Right atrium auricular region (tissue), 2 donors: ENCODE data around the gene PBX2. TPM values are rescaled to one million over a fixed set of nuclear protein-coding genes. Genes with fewer than 3 reads are reported as not detected.

Experiments
- DNase-seq: peaks from one replicate; pipeline ENCODE4 v3.0.0-alpha.2; 2019; ENCODE audit warnings: low spot score
- H3K27ac ChIP-seq, 2 donors: fragments of 200-600 bp; sonication (generic); 1 replicate in 1 of 2; 2 replicates in 1 of 2; pipeline ENCODE4 v1.5.1; 2016 to 2019
- H3K27me3 ChIP-seq, 2 donors: fragments of 200-600 bp; sonication (generic); one replicate each; pipeline versions ENCODE4 v1.5.1 to v1.6.0; 2017 to 2019
- H3K36me3 ChIP-seq: fragments of 200-600 bp; sonication (generic); one replicate; pipeline ENCODE4 v1.5.1; 2016
- H3K4me1 ChIP-seq, 2 donors: fragments of 200-600 bp; sonication (generic); one replicate each; pipeline versions ENCODE4 v1.5.1 to v1.6.0; 2017 to 2019
- H3K4me3 ChIP-seq, 2 donors: fragments of 200-600 bp; sonication (generic); 1 replicate in 1 of 2; 2 replicates in 1 of 2; pipeline ENCODE4 v1.5.1; 2017 to 2019; ENCODE audit warnings: mild to moderate bottlenecking in 1 of 2, moderate library complexity in 1 of 2
- H3K9me3 ChIP-seq, 2 donors: fragments of 200-600 bp; sonication (generic); one replicate each; pipeline ENCODE4 v1.5.1; 2019
- CTCF ChIP-seq, 2 donors: fragments of 200-600 bp; sonication (generic); IDR thresholded peaks; one replicate each; pipeline ENCODE4 v1.5.1; 2019; ENCODE audit warnings: antibody characterized with exemption in 2 of 2
- total RNA-seq, 2 donors: library from RNA; depleted of rRNA; stranded (reverse); fragments of >200 nt; gene quantifications; one replicate each; pipeline ENCODE4 v1.1.0, GENCODE V29; 2016

Gene PBX2
- 10 to 100 TPM; 26.0 to 32.5 TPM for total RNA-seq

- TF ChIP-seq CTCF (IDR thresholded peaks at IDR 0.05): no peak
- no peaks in the 10 kb centered on the region for H3K9me3 ChIP-seq
- H3K27ac ChIP-seq: peak within 1 kb of the TSS; percentile 92 to 99
- H3K36me3 ChIP-seq: peaks cover 19% of the 10 kb centered on the region
- DNase-seq: peak; percentile 91
- peaks cover 3 to 84% of the 10 kb centered on the region in 2 donors for H3K4me1 ChIP-seq
- H3K27me3 ChIP-seq: no peaks in the 10 kb centered on the region
- H3K4me3 ChIP-seq: peak within 1 kb of the TSS; percentile 88 to 91
These were observed at the start of gene PBX2 for GRCh38 chr6:32190054-32190851. PBX2 (minus strand) TSS chr6:32190202; CDS start chr6:32189915, 287 bp downstream.

- H3K4me1 ChIP-seq: peaks cover 0 to 5% of the 10 kb centered on the region in 2 donors
- H3K36me3 ChIP-seq: no peaks in the 10 kb centered on the region
- H3K27me3 ChIP-seq: no peaks in the 10 kb centered on the region
- no peak overlapping the region for H3K4me3 ChIP-seq
- DNase-seq: no peak
- no peak for TF ChIP-seq CTCF (IDR thresholded peaks at IDR 0.05)
- no peaks in the 10 kb centered on the region for H3K9me3 ChIP-seq
- H3K27ac ChIP-seq: no peak overlapping the region
These were observed 49.5 kb upstream of the PBX2 start for GRCh38 chr6:32239462-32239861.

- H3K9me3 ChIP-seq: no peaks in the 10 kb centered on the region
- H3K27ac ChIP-seq: peak overlapping the region; percentile 42 to 73
- DNase-seq: no peak
- no peaks in the 10 kb centered on the region for H3K4me1 ChIP-seq
- no peaks in the 10 kb centered on the region for H3K36me3 ChIP-seq
- H3K27me3 ChIP-seq: no peaks in the 10 kb centered on the region
- H3K4me3 ChIP-seq: no peak overlapping the region
- TF ChIP-seq CTCF (IDR thresholded peaks at IDR 0.05): peak in 1 of 2 donors; percentile 33
These were observed 44.9 kb upstream of the PBX2 start for GRCh38 chr6:32234934-32235333.

GRCh38 chr6:32226434-32226833 is 36.4 kb upstream of the PBX2 start:
- no peak for DNase-seq
- no peak overlapping the region for H3K4me3 ChIP-seq
- H3K27me3 ChIP-seq: no peaks in the 10 kb centered on the region
- H3K9me3 ChIP-seq: no peaks in the 10 kb centered on the region
- no peak overlapping the region for H3K27ac ChIP-seq
- no peak for TF ChIP-seq CTCF (IDR thresholded peaks at IDR 0.05)
- no peaks in the 10 kb centered on the region for H3K36me3 ChIP-seq
- peaks cover 0 to 5% of the 10 kb centered on the region in 2 donors for H3K4me1 ChIP-seq

GRCh38 chr6:32224696-32225095 is 34.7 kb upstream of the PBX2 start:
- no peak for TF ChIP-seq CTCF (IDR thresholded peaks at IDR 0.05)
- Histone ChIP-seq H3K27ac (peak overlapping the region in 1 of 2 donors; percentile 67), H3K4me3 (no peak overlapping the region), H3K4me1 (peaks cover 0 to 5% of the 10 kb centered on the region in 2 donors), H3K36me3 (no peaks in the 10 kb centered on the region), H3K27me3 (no peaks in the 10 kb centered on the region), H3K9me3 (no peaks in the 10 kb centered on the region)
- DNase-seq: no peak
